Prostate gland (tissue), 2 donors: Measurements from ENCODE around the gene TRMT6. TPM values are rescaled to one million over a fixed set of nuclear protein-coding genes. Genes with fewer than 3 reads are reported as not detected.

Experiments used
- DNase-seq: peaks from one replicate; pipeline ENCODE4 v3.0.0-alpha.2; 2019; ENCODE audit warnings: low spot score
- H3K27ac ChIP-seq, 2 donors: fragments of 200-600 bp; sonication (generic); 2 replicates each; pipeline ENCODE4 v1.5.1; 2017 to 2019
- H3K27me3 ChIP-seq: fragments of 200-600 bp; sonication (generic); replicated peaks from 2 replicates; pipeline ENCODE4 v1.5.1; 2019; ENCODE audit not compliant: insufficient read depth
- H3K36me3 ChIP-seq, 2 donors: fragments of 200-600 bp; sonication (generic); 1 replicate in 1 of 2; 2 replicates in 1 of 2; pipeline versions ENCODE4 v1.5.1 to v1.8.1; 2017 to 2019
- H3K4me1 ChIP-seq: fragments of 200-600 bp; sonication (generic); replicated peaks from 2 replicates; pipeline ENCODE4 v1.5.1; 2019
- H3K4me3 ChIP-seq, 2 donors: fragments of 200-600 bp; sonication (generic); 2 replicates each; pipeline ENCODE4 v1.5.1; 2017 to 2019
- H3K9me3 ChIP-seq: fragments of 200-600 bp; sonication (generic); 2 replicates; pipeline ENCODE4 v1.5.1; 2017
- CTCF ChIP-seq, 4 experiments: fragments of 200-600 bp in 2 of 4; fragments of 450-650 bp in 2 of 4; sonication (generic) in 2 of 4; IDR thresholded peaks; 1 replicate in 3 of 4; 2 replicates in 1 of 4; pipeline ENCODE4 v1.5.1; 2016 to 2019; ENCODE audit warnings: antibody characterized with exemption in 4 of 4, mild to moderate bottlenecking in 2 of 4, moderate library complexity in 2 of 4
- POLR2A ChIP-seq: fragments of 450-650 bp; IDR thresholded peaks from one replicate; pipeline ENCODE4 v1.6.1; 2016; ENCODE audit warnings: antibody characterized with exemption, mild to moderate bottlenecking
- POLR2AphosphoS5 ChIP-seq: sonication (generic); formaldehyde crosslinking; IDR thresholded peaks from one replicate; pipeline ENCODE4 v1.6.1; 2017; ENCODE audit warnings: antibody characterized with exemption
- WGBS: methylation state at CpG from one replicate; pipeline ENCODE4 v1.1.5; 2018; 5-methylcytosine and 5-hydroxymethylcytosine counted together
- intact Hi-C: fragments of 100-400 bp; cut with DNase I; formaldehyde crosslinking; loops from one replicate; pipeline ENCODE4 v1.14.2; 2022
- total RNA-seq, 2 donors: library from RNA; depleted of rRNA; stranded (reverse); fragments of >200 nt; gene quantifications; one replicate each; pipeline ENCODE4 v1.1.0, GENCODE V29; 2016

TRMT6 gene
- total RNA-seq, 2 donors from 2014 or later: 8.3 to 14.8 TPM

GRCh38 chr20:5968462-5968861 lies 18.1 kb upstream of the TRMT6 start:
- Histone ChIP-seq H3K4me3 (no peak overlapping the region), H3K4me1 (peaks cover 8% of the 10 kb centered on the region), H3K36me3 (no peaks in the 10 kb centered on the region), H3K27ac (no peak overlapping the region), H3K9me3 (no peaks in the 10 kb centered on the region), H3K27me3 (no peaks in the 10 kb centered on the region)
- TF ChIP-seq CTCF (IDR thresholded peaks at IDR 0.05) (no peak), POLR2AphosphoS5 (no peak), POLR2A (no peak)
- no peak for DNase-seq
- WGBS: 96% methylated on average over 3 of the region's 3 CpGs
- intact Hi-C loops: no loop called here

GRCh38 chr20:5967469-5967868 lies 17.1 kb upstream of the TRMT6 start:
- no peaks in the 10 kb centered on the region for H3K36me3 ChIP-seq
- 94% methylated on average over 6 of the region's 6 CpGs for WGBS
- intact Hi-C loops: no loop called here

GRCh38 chr20:5949943-5950270 lies 426 bp downstream of the TRMT6 start:
- WGBS: under 1% methylated on average over 11 of the region's 11 CpGs
- peaks cover 7% of the 10 kb centered on the region for H3K4me1 ChIP-seq

More at GRCh38 chr20:5967469-5967868, 17.1 kb upstream of the TRMT6 start:
- no peak overlapping the region for H3K4me3 ChIP-seq
- H3K27ac ChIP-seq: no peak overlapping the region
- TF ChIP-seq POLR2A (no peak), POLR2AphosphoS5 (no peak), CTCF (IDR thresholded peaks at IDR 0.05) (no peak)
- H3K27me3 ChIP-seq: no peaks in the 10 kb centered on the region
- no peaks in the 10 kb centered on the region for H3K9me3 ChIP-seq
- no peak for DNase-seq
- no peaks in the 10 kb centered on the region for H3K4me1 ChIP-seq

GRCh38 chr20:5947276-5947675 lies 3.1 kb downstream of the TRMT6 start:
- no peak overlapping the region for H3K27ac ChIP-seq
- no peak overlapping the region for H3K4me3 ChIP-seq
- no peaks in the 10 kb centered on the region for H3K9me3 ChIP-seq
- H3K4me1 ChIP-seq: peaks cover 7% of the 10 kb centered on the region
- peaks cover 0 to 6% of the 10 kb centered on the region in 2 donors for H3K36me3 ChIP-seq
- WGBS: 92% methylated on average over 6 of the region's 6 CpGs
- H3K27me3 ChIP-seq: no peaks in the 10 kb centered on the region
- DNase-seq: no peak
- TF ChIP-seq POLR2A (no peak), POLR2AphosphoS5 (no peak), CTCF (IDR thresholded peaks at IDR 0.05) (no peak)
- intact Hi-C loops: no loop called here

More at GRCh38 chr20:5949943-5950270, 426 bp downstream of the TRMT6 start:
- H3K4me3 ChIP-seq: peak overlapping the region; percentile 56 to 72
- H3K27me3 ChIP-seq: no peaks in the 10 kb centered on the region
- TF ChIP-seq CTCF (IDR thresholded peaks at IDR 0.05) (no peak), POLR2A (no peak), POLR2AphosphoS5 (no peak)
- intact Hi-C loops: no loop called here
- H3K36me3 ChIP-seq: peaks cover 0 to 5% of the 10 kb centered on the region in 2 donors
- DNase-seq: no peak
- H3K27ac ChIP-seq: peak overlapping the region; percentile 70 to 73
- no peaks in the 10 kb centered on the region for H3K9me3 ChIP-seq

- intact Hi-C loops: no loop called here
- Histone ChIP-seq H3K9me3 (no peaks in the 10 kb centered on the region), H3K27ac (no peak overlapping the region), H3K27me3 (no peaks in the 10 kb centered on the region), H3K4me1 (peaks cover 7% of the 10 kb centered on the region), H3K36me3 (peaks cover 7 to 12% of the 10 kb centered on the region in 2 donors), H3K4me3 (no peak overlapping the region)
- 84% methylated on average over 3 of the region's 3 CpGs for WGBS
- TF ChIP-seq POLR2A (no peak), CTCF (IDR thresholded peaks at IDR 0.05) (no peak), POLR2AphosphoS5 (no peak)
- DNase-seq: no peak
These were observed 4.4 kb downstream of the TRMT6 start for GRCh38 chr20:5945963-5946362.
